ENCODE measurements around the gene ADCY10. TPM values are rescaled to one million over a fixed set of nuclear protein-coding genes. Genes with fewer than 3 reads are reported as not detected.

Gene ADCY10
- total and polyA plus RNA-seq, 2 of the 8 experiments (the other 6 are each of a cell fraction or from before 2014, with no cell fraction given) = 0.02 TPM; not detected in 1

DNA sequence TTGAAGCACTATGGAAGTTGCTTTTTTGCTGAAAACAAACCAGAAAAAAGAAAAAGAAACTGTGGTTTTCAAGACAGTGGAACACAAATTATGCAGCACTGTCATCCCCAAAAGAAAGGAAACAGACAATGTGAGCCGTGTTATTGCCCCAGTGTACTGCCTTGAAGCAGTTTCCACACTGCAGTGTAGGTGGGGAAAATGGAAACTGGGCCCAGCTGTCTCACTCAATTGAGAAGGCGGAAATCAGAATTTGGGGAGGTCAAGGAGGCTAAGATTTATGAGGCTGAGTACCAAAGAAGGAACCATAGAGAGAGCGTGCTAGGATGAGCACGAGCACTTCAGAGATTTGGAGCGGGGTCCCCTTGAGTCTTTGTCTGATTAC lies 136.7 kb downstream of the ADCY10 start:
- no peak overlapping the region for H2BK5ac ChIP-seq (ENCODE audit: low read depth, low read length)
- POLR2A ChIA-PET (ENCODE audit: partially characterized antibody) = no interaction called here
- no peak for TF ChIP-seq RNF2 (IDR thresholded peaks at IDR 0.05; ENCODE audit: borderline replicate concordance, low read depth, low read length, missing control alignments, poor library complexity, severe bottlenecking)
- TF ChIP-seq POLR2A (IDR thresholded peaks at IDR 0.05; ENCODE audit: control extremely low read depth in 1 of 2, low read depth in 2 of 2, low read length in 2 of 2) = no peak
- no peak for TF ChIP-seq USF2 (IDR thresholded peaks at IDR 0.05; ENCODE audit: low read length)
- TF ChIP-seq FOSL1 (IDR thresholded peaks at IDR 0.05; ENCODE audit: insufficient read depth, low read depth, low read length) = no peak
- TF ChIP-seq JUN (IDR thresholded peaks at IDR 0.05; ENCODE audit: low read depth, low read length) = no peak
- TF ChIP-seq JUND (IDR thresholded peaks at IDR 0.05; ENCODE audit: low read length) = no peak
- TF ChIP-seq ASH2L (IDR thresholded peaks at IDR 0.05; ENCODE audit: low read length) = no peak
- TF ChIP-seq SP2 (IDR thresholded peaks at IDR 0.05; ENCODE audit: low read length) = no peak
- TF ChIP-seq ATF2 (IDR thresholded peaks at IDR 0.05; ENCODE audit: low read length) = no peak
- TF ChIP-seq EZH2 (IDR thresholded peaks at IDR 0.05; ENCODE audit: low read depth, low read length, severe bottlenecking) = no peak
- no peak for TF ChIP-seq RXRA (IDR thresholded peaks at IDR 0.05; ENCODE audit: insufficient read depth, low read depth, low read length)
- no peak for TF ChIP-seq CTBP2 (IDR thresholded peaks at IDR 0.05; ENCODE audit: borderline replicate concordance, insufficient read depth, insufficient read length, low read length)

More for the DNA sequence above, 136.7 kb downstream of the ADCY10 start:
- Histone ChIP-seq H4K20me1 (replicated peaks in 1 of 2; ENCODE audit: control insufficient read depth in 1 of 2, insufficient read depth in 2 of 2, low read length in 2 of 2) (peaks cover 0 to 2% of the 10 kb centered on the region in 2 experiments), H3K18ac (ENCODE audit: extremely low read depth, low read length) (no peak overlapping the region), H3K4me1 (replicated peaks in 1 of 4; ENCODE audit: control insufficient read depth in 3 of 4, insufficient read depth in 4 of 4, low read length in 3 of 4) (no peaks in the 10 kb centered on the region), H3K23me2 (ENCODE audit: low read depth, low read length) (no peaks in the 10 kb centered on the region; the same call in 1 of the 2 replicates), H4K8ac (ENCODE audit: extremely low read depth, insufficient read depth, low read length) (no peak overlapping the region), H4K5ac (ENCODE audit: insufficient read length, low read depth, low read length) (no peak overlapping the region), H3K9ac (replicated peaks in 1 of 4; ENCODE audit: extremely low read depth in 1 of 4, low read depth in 3 of 4, low read length in 3 of 4) (no peak overlapping the region), H2BK15ac (ENCODE audit: low read length) (no peak overlapping the region), H2AFZ (ENCODE audit: low read length) (no peak overlapping the region), H2BK12ac (ENCODE audit: low read depth, low read length) (no peak overlapping the region), H3K79me2 (ENCODE audit: control insufficient read depth in 1 of 2, insufficient read depth in 2 of 2, low read length in 2 of 2) (no peaks in the 10 kb centered on the region), H3K4me2 (ENCODE audit: insufficient read depth in 1 of 2, low read depth in 2 of 2, low read length in 2 of 2) (no peak overlapping the region), H2AK5ac (ENCODE audit: low read depth, low read length) (no peak overlapping the region), H4K91ac (replicated peaks; ENCODE audit: insufficient read length, low read length) (no peak overlapping the region), H3K4ac (replicated peaks; ENCODE audit: insufficient read length, low read depth, low read length) (no peak overlapping the region), H3K27me3 (replicated peaks in 1 of 4; ENCODE audit: control insufficient read depth in 3 of 4, extremely low read depth in 1 of 4, insufficient read depth in 3 of 4, low read length in 3 of 4) (no peaks in the 10 kb centered on the region), H3K79me1 (ENCODE audit: low read depth, low read length) (no peaks in the 10 kb centered on the region), H3K9me3 (ENCODE audit: insufficient read depth in 2 of 2, low read depth in 1 of 2, low read length in 1 of 2) (no peaks in the 10 kb centered on the region), H3K36me3 (ENCODE audit: control insufficient read depth in 2 of 4, insufficient read depth in 4 of 4, low read length in 3 of 4) (peaks cover 0 to 47% (median 18%) of the 10 kb centered on the region in 4 experiments; a peak in 7 of 8 replicates), H2BK120ac (replicated peaks; ENCODE audit: low read depth, low read length) (no peak overlapping the region), H3K4me3 (ENCODE audit: extremely low read depth in 1 of 4, insufficient read depth in 2 of 4, low read depth in 3 of 4, low read length in 4 of 4) (no peak overlapping the region), H3K23ac (ENCODE audit: insufficient read length) (no peak overlapping the region), H3K14ac (ENCODE audit: insufficient read length) (no peak overlapping the region), H3K27ac (ENCODE audit: low read depth, low read length) (no peak overlapping the region), H3K56ac (replicated peaks; ENCODE audit: insufficient read length, low read depth, low read length) (no peak overlapping the region), H2BK20ac (ENCODE audit: low read length) (no peak overlapping the region)
- DNase-seq (ENCODE audit: low read depth in 1 of 2, low spot score in 2 of 2) (no peak), FAIRE-seq (no peak)
- CTCF ChIA-PET (ENCODE audit: partially characterized antibody) = no interaction called here
- WGBS, 2 experiments (ENCODE audit: extremely low coverage in 1 of 2, insufficient coverage in 1 of 2, insufficient read length in 1 of 2, insufficient replicate concordance in 2 of 2, low coverage in 1 of 2, low lambda C conversion rate in 2 of 2, missing lambda C conversion rate in 1 of 2) = 93% methylated on average over 5 of the region's 5 CpGs; no CpG with 5 or more reads in 1 of the 2 experiments
